GM21717 (cell line): ENCODE results near the gene F2R.
"Not testable (repeated sequence)": the region's sequence is repeated elsewhere in the genome, so short reads cannot be mapped to it uniquely, and the experiment has no call there.

Source experiments
- ATAC-seq: cut with Tn5 transposase; IDR thresholded peaks from one replicate; pipeline ENCODE4 v1.9.1; 2021; ENCODE audit warnings: mild to moderate bottlenecking, moderate library complexity; ENCODE audit not compliant: unreplicated experiment

F2R gene

GRCh38 chr5:76715736-76716455 is at the start of gene F2R:
Gene F2R (plus strand): TSS chr5:76716126. CDS start chr5:76716308, 182 bp downstream.
- peak; percentile 64 for ATAC-seq

GRCh38 chr5:76667495-76667894 is 48.4 kb upstream of the F2R start:
- no peak for ATAC-seq

DNA sequence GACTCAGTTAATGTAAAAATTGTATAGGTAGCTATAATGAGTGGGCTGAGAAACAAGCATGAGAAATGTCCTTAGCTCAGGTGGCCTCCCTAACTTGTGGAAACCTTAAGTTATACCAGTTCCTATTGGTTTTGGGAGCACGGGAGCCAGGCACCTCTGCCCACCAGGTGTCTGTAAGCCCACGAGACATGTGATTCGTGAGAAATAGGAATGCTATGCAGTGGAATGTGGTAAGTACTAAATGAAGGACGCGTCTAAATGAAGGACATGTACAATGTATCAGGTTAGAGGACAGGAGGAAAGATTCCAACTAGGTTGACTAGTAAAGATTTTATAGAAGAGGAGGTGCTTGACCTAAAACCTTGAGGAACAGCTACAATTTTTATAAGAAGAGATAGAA is 46.7 kb upstream of the F2R start:
- ATAC-seq, result no peak

DNA sequence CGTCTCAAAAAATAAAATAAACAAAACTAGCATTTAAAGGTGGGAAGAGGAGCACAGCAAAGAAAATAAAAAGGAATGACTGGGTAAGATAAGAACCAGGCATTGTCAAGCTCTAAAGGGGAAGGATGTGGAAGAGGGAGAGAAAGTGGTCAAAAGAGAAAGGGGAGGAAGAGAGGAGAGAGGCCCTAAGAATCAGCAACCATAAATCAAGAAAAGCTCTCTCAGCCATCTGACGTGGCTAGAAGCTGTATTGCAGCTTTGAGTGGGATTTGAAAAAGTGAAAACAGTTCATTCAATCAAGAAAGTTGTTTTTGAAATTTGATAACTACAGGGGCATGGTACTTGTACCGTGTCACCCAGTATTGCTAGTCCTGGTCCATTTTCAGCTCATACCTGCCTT is 45.4 kb upstream of the F2R start:
- ATAC-seq, result no peak

DNA sequence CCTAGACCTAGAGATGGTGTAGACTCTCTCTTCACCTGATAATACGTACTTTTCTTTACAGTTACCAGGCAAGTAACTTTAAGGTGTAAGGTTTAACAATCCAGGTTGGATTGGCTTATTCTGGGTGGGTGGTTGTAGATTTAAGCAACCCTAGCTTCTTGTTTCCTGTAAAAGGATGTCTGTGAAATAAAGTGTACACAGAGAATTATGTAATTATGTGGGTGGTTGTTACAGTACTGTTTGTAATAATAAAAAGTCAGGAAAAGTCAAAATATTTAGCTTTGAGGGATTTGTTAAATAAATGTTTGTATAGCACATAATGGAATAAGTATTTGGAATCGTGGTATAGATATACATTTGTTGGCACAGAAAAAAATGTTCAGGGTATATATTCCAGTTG is 43.7 kb upstream of the F2R start:
- no peak for ATAC-seq

DNA sequence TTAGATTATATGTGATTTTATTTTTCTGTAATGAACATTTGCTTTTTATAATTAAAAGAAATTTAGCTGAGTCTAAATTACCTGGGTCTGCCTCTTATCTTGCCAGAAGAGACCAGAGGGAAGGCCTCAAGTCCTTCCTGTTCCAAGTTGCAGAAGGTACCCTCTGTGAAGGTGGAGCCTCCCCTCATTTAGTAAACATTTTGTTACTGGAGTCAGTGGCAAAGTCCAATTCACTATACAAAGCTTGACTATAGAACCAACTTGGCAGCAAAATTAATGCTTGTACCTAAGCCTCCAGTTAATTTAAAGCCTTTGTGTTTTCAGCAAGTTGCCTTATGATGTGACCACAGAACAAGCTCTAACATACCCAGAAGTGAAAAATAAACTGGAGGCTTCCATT is 42.8 kb upstream of the F2R start:
- no peak for ATAC-seq

DNA sequence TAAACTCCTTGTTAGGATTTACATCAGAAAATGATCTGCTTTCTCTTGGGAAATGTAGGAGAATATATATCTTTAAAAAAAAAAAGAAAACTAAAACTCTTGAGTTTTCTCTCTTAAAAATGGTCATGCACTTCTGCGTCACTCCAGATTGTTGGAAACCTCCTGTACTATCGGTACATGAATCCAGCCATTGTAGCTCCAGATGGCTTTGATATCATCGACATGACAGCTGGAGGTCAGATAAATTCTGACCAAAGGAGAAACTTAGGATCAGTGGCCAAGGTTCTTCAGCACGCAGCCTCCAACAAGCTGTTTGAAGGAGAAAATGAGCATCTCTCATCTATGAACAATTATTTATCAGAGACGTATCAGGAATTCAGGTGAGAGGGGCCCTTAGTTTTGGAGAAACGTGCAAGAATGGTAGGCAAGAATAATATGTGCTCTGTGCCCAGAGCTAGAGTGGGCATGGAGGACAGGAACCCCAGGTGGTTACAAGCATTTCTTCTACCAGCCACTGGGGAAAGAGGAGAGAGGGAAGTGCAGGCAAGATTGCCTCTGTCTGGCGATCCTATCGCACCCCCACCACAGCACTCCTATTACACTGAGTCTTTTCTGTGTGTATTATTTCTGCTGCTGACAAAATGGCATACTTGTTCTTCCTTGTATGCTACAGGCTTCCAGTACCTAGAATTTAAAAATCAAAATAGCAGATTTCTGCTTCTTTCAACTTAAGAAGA is 41.4 kb upstream of the F2R start:
- ATAC-seq, result no peak

DNA sequence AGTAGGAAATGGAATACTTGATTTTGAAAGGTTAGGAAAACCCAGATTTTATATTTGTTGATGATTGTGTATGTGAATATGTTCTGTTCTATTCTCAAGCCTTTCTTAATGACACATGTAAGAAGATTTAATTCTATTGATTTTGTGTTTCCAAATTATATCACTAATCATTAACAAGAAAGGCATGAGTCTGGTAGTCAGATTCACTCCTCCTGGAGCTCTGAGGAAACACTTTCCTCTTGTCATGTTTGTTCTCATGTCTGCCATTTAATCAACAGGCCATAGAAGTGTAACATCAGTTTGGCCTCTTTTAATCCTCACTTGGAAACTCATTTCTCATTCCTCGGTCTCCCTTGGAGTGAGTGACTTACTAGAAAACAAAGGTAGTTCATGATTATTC is 40.6 kb upstream of the F2R start:
- ATAC-seq, result no peak

DNA sequence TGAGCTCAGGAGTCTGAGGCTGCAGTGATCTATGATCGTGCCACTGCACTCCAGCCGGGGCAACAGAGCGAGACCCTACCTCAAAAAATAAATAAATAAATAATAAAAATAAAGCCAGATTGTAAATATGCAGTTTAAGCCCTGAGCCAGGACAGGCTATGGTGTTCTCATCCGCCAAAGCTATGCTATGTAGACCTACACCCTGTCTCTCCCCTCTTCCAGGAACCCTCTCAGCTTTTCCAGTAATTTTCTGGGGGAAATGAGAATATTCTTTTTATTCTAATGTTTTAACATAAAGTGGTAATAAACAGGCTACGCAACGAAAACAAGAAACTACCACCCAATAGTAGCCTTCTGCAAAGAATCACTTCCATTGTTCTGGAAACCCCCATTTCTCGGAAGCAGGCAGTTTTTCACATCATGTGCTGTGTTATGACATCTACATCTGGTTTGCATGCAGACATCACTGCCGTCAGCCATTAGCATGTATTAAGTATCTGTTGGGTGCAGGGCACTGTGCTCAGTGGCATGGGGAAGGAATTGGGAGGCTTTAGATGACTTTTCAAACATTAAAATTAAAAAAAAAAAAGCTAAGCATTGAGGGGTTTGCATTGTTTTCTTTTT is 38.0 kb upstream of the F2R start:
- ATAC-seq, result no peak

DNA sequence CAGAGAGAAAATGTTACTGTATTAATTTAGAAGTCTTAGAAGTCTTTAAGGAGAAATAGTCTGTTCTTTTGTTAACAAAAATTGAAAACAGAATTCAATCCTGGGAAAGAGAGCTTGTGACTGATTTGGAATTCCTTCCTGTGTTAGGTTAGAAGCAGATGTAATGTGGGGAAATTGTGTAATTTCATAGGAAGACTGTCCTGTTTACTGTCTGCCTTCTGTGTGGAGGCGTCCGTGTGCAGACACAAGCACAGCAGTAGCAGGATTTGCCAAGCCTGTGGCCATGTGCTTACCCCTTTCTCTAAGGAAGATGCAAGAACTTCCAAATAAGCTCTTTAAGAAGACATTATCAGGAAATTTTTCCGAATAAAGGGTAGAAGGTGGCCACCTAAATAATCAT is 36.7 kb upstream of the F2R start:
- ATAC-seq, result no peak

DNA sequence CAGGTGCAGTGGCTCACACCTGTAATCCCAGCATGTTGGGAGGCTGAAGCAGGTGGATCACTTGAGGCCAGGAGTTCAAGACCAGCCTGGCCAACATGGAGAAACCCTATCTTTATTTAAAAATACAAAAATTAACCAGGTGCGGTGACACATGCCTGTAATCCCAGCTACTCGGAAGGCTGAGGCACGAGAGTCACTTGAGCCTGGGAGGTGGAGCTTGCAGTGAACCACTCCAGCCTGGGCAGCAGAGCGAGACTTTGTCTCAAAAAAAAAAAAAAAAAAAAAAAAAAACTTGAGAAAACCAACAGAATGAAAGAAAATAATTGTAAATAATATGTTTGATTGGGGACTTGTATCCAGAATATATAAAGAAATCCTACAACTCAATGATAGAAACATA is 35.1 kb upstream of the F2R start:
- not testable (repeated sequence) for ATAC-seq

GRCh38 chr5:76681287-76681686 is 34.6 kb upstream of the F2R start:
- no peak for ATAC-seq

DNA sequence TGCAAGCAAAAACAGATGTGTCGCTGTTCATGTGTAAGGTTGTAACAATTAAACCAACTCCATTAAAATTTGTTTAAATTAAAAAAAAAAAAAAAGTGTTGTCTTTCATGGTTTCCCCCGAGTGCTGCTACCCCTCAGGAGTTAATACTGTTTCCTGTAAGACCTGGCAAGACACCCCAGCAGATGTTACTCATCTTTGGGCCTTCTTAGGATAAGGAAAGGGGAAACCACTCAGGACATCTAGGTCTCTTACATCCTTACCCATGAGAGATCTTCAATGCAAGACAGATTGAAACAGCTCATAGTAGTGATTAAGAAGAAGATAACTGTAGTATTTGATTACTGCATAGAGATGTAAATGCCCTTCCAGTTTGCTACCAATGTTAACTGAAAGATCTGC is 33.5 kb upstream of the F2R start:
- ATAC-seq, result no peak

GRCh38 chr5:76683816-76684731 is 31.9 kb upstream of the F2R start:
- no peak for ATAC-seq

DNA sequence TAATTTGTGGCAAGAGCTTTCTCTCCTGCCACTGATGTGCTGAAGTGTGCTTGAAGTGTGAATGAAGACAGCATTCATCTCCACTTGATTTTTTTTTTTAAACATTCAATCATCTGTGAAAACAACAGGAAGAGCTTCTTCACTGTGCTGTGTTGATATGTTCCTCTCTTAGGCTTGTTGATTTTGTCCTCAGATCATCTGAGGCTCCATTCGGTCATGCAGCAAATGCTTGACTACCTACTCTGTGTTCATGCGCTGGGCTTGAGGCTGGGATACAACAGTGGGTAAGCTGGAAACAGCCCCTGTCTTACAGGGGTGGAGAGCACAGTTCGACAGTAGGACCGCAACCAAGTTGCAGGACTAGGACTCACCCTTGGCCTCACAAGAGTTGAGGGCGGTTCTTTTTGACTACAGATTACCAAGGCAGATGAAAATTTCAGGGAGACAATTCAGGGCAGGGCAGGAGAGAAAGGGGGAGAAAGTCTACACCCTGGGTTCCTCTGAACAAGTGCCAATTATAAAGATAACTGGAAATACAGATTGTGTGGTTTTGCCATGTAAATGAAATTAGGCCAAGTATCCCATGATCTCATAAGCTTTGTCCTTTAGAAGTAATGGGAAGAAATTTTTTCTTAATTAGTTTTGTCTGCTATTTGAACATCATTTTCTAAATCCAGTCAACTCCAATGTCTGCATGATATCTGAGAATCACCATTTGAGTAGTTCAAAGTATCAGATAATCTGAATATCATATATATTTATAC is 31.0 kb upstream of the F2R start:
- no peak for ATAC-seq

DNA sequence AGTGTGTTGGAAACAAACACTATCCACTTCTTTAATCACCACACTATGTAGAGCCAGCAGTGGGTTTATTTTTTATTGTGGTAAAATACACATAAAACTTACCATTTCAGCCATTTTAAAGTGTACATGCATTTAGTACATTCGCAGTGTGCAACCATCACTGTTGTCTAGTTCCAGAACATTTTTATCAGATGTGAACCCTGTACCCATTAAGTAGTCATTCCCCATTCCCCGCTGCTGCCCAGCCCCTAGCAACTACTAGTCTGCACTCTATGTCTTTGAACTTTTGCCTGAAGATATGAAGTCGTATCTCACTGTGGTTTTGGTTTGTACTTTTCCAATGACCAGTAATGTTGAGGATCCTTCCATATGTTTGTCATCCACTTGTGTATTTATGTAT is 30.2 kb upstream of the F2R start:
- ATAC-seq, result no peak

GRCh38 chr5:76688212-76688611 is 27.7 kb upstream of the F2R start:
- ATAC-seq, result no peak

GRCh38 chr5:76688836-76689235 is 27.1 kb upstream of the F2R start:
- no peak for ATAC-seq

DNA sequence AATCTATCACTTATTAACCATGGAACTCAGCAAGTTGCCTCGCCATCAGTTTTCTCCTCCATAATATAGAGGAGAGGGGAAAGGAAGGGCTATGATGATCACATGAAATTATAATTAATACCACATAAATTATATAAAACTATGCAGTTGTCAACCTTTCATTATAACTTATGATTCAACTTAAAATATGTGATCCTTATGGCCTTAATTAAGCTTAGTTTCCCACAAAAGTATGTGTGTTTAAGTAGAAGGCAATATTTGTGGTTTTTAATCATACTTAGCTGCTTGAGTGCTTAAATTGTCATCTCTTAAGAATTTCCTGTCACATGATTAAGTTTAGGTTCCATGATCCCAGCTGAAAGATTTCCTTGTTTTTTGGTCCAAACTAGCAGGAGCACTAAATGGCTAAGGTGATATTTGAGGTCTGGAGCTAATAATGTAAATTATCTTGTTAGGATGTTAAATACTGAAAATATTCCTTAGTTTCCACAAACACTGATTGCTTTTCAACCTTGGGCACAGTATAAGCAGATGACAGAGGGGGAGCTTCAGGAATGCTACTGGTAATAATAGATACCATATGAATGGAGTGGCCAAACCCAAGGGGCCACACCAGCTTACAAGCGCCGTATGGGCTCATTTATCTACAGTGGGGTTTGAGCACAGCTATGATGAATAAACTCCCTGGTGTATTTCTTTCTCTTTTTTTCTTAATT is 26.4 kb upstream of the F2R start:
- ATAC-seq, result no peak
